Measurements from ENCODE around the gene NDUFA7.

DNA sequence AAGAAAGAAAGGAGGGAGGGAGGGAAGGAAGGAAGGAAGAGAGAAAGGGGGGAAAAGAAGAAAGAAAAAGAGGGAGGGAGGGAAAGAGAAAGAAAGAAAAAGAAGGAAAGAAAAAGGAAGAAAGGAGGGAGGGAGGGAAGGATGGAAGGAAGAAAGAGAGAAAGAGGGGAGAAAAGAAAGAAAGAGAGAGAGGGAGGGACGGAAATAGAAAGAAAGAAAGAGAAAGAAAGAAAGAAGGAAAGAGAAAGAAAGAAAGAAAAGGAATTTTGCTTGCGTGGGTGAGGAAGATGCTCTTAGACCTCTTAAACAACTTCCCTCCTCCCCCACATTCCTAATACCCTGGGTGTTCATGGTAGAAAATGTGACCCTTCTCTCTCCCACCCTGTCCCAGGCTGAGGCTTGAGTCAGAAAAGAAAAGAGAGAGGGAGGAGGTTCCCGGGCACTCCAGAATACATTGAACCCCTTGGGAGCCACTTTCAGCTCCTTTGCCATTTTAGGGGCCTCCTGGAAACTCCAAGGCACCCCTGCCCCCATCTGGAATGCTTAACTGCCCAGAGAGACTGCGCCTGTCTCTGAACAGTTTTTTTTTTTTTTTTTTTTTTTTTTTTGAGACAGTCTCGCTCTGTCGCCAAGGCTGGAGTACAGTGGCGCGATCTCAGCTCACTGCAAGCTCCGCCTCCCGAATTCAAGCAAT is 31.1 kb upstream of the NDUFA7 start:
- TF ChIP-seq PAX5 (IDR thresholded peaks at IDR 0.05; ENCODE audit: insufficient read depth, low read length, severe bottlenecking), result no peak
- TF ChIP-seq POLR2A (IDR thresholded peaks at IDR 0.05; ENCODE audit: low read depth, low read length), result no peak
- TF ChIP-seq POLR2AphosphoS5 (IDR thresholded peaks at IDR 0.05; ENCODE audit: low read depth, low read length), result no peak
- no peak for TF ChIP-seq TAF1 (IDR thresholded peaks at IDR 0.05; ENCODE audit: low read depth, low read length)
- no peak for TF ChIP-seq POU2F2 (IDR thresholded peaks at IDR 0.05; ENCODE audit: low read depth, low read length)
